AML-193 (cell line): ENCODE results near the gene LRGUK.

ENCODE experiments used
- DNase-seq, 2 experiments: peaks; one replicate each; lab custom pipeline; 2025; lab: John Stamatoyannopoulos, UW

The LRGUK gene

DNA sequence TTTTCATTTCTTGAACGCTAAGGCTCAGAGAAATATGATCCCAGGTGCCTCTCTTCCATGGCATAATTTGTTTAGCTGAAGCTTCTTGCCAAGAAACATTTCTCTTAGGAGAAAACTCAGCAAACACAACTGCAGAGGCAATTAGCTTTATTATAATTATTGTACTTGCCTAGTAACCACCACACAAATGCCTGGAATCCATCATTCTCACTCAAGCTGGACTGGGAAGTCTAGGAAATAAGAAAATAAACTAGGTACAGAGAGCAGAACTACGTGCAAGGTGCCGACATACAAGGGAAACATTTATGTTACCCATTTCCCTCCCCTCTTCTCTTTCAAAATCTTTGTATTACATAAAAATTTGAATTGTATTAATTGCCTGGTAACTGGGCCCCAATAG is 174.5 kb downstream of the LRGUK start:
- no peak for DNase-seq

DNA sequence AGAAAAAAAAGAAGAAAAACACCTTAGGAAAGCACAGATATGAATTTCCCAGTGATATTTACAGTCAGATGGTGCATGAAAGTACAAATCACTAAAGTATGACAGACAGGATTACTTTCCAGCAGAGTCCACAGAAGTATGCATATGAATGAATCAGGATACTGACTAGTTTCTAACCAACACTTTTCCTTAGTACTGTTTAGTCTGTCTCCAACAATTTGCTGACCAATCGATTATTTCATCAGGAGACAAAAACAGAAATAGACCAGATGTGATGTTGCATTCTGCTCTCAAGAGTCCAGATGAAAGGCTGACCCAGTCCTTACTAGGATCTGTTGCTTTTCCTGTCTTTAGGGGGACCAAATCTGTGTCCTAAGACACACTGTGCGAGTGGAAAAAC is 175.0 kb downstream of the LRGUK start:
- no peak for DNase-seq

DNA sequence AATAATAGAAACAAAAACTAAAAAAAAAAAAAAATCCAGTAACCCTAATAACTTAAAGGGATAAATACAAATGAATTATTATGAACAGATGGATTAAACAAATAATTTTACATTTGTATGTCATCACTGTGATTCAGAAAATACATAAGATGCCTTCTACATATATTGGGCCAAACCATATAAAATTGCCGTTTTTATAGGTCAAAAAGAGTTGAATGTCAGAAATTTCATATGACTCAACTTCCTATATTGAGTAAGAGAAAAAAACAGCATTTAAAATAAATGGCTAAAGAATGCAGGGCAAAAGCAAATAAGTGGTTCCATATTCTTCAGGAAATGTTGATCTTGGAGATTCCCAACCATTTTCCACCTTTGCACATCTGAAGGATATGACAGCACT is 180.2 kb downstream of the LRGUK start:
- no peak for DNase-seq

DNA sequence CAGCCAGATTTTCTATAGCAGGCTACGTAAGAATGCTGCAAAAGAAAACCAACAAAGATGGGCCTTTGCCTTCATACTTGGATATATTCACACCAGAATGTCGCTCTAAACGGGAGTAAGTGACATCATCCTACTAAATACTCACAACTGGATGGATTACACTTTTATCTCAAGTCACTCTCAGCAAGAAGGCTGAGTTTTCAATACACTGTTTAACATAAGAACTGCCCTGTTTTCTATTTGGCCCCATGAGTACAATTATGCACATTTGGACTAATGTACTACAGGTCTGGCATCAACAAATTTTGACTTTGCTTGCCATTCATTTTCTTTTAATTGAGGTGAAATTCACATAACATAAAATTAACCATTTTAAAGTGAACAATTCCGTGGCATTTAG is 181.4 kb downstream of the LRGUK start:
- DNase-seq = no peak

DNA sequence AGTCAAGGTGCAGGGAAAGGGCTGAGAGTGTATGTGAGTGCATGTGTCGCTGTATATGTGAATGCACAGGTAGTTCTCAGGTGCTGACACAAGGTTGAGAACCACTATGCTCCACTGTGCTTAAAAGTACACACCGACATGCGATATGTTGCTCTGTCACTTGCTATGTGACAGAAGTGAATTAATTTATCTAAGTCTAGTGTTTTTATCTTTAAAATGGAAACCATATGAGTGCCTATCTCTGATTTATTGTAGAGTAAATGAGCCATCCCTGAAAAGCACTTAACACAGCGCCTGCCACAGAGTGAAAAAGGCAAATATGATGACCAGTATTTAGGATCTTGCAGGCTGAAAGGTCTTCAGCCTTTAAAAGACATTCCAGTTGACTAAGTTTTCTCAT is 184.7 kb downstream of the LRGUK start:
- no peak for DNase-seq

DNA sequence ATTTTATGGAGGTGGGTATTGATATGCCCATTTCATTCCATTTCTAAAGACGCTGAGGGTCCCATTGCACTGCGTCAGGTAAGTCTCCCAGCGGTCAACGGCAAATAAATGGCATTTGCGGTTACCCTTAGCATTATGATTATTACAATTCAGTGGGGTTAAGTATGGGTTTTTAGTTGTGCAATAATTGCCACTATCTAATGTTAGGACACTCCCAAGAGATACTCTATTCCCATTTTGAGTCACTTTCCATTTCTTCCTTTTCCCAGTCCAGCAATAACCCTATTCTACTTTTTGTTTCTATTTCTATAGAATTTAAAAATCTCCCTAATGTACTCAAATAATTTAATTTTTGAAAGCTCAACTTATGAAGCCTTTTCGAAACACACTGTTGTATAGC is 185.6 kb downstream of the LRGUK start:
- no peak for DNase-seq

DNA sequence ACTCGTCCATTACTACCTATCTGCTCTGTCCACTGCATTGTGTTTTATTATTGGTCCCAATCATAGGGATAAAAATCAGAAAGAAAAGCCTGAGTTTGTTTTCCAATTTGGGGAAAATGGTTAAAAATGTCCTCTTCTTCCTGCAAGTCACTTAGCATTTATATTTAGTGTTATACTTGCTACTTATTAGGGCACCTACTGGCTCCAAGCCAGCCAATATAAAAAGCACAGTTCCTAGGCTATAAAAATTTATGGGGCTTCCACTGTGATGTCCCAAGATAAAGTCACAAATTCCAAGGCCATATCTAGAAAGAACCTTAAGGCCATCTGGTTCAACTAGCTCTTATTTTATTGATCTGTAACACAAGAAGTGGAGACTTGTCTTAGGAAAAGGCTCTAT is 186.4 kb downstream of the LRGUK start:
- no peak for DNase-seq
